ENCODE data around the gene ZCCHC24. TPM values are rescaled to one million over a fixed set of nuclear protein-coding genes. Genes with fewer than 3 reads are reported as not detected.
A peak's percentile ranks its signal among the peaks of the same experiment; 100 is the strongest.

ZCCHC24 gene
- total and polyA plus RNA-seq, 2 of the 8 experiments (the other 6 are each of a cell fraction or from before 2014, with no cell fraction given) = 3.9 to 6.9 TPM

DNA sequence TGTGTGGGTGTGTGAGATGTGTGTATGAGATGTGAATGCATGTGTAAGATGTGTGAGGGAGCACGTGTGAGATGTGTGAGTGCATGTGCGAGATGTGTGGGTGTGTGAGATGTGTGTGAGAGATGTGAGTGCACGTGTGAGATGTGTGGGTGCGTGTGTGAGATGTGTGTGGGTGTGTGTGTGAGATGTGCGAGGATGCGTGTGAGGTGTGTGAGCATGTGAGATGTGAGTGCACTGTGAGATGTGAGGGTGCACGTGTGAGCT is 67.1 kb downstream of the ZCCHC24 start:
- H3K79me1 ChIP-seq (ENCODE audit: low read depth, low read length) = no peaks in the 10 kb centered on the region; the same call in 1 of the 2 replicates
- H3K14ac ChIP-seq (ENCODE audit: insufficient read length) = no peak overlapping the region
- no peak overlapping the region for H3K4ac ChIP-seq (replicated peaks; ENCODE audit: insufficient read length, low read depth, low read length)
- no peak overlapping the region for H2BK15ac ChIP-seq (ENCODE audit: low read length)
- no peak overlapping the region for H3K23ac ChIP-seq (ENCODE audit: insufficient read length)
- no peaks in the 10 kb centered on the region for H3K9me3 ChIP-seq (ENCODE audit: insufficient read depth in 2 of 2, low read depth in 1 of 2, low read length in 1 of 2)
- H2BK20ac ChIP-seq (ENCODE audit: low read length) = no peak overlapping the region
- no peaks in the 10 kb centered on the region for H3K36me3 ChIP-seq (ENCODE audit: control insufficient read depth in 2 of 4, insufficient read depth in 4 of 4, low read length in 3 of 4)
- no peaks in the 10 kb centered on the region for H3K79me2 ChIP-seq (ENCODE audit: control insufficient read depth in 1 of 2, insufficient read depth in 2 of 2, low read length in 2 of 2)
- 0 out of 2 replicates have a peak overlapping the region, but pooled peaks have one; percentile 16 for H2BK5ac ChIP-seq (ENCODE audit: low read depth, low read length)
- no peak overlapping the region for H3K18ac ChIP-seq (ENCODE audit: extremely low read depth, low read length)
- H3K4me2 ChIP-seq (ENCODE audit: insufficient read depth in 1 of 2, low read depth in 2 of 2, low read length in 2 of 2) = no peak overlapping the region
- peaks cover 9% of the 10 kb centered on the region; the same call in 1 of the 2 replicates for H3K23me2 ChIP-seq (ENCODE audit: low read depth, low read length)
- no peak overlapping the region for H2AFZ ChIP-seq (ENCODE audit: low read length)
- DNase-seq (ENCODE audit: low read depth in 1 of 2, low spot score in 2 of 2) (no peak), FAIRE-seq (no peak)
- no peak overlapping the region for H2BK120ac ChIP-seq (replicated peaks; ENCODE audit: low read depth, low read length)
- no peak overlapping the region for H3K4me3 ChIP-seq (ENCODE audit: extremely low read depth in 1 of 4, insufficient read depth in 2 of 4, low read depth in 3 of 4, low read length in 4 of 4)
- no peak overlapping the region for H3K56ac ChIP-seq (replicated peaks; ENCODE audit: insufficient read length, low read depth, low read length)
- ChIA-PET CTCF (ENCODE audit: partially characterized antibody) (interaction anchor here (1.7 to 1.9 kb wide), 2 partner anchors 90 to 766 kb away, joined by 5 to 9 read pairs; no protein-coding TSS in a partner anchor), POLR2A (ENCODE audit: partially characterized antibody) (no interaction called here)
- H3K4me1 ChIP-seq (replicated peaks in 1 of 4; ENCODE audit: control insufficient read depth in 3 of 4, insufficient read depth in 4 of 4, low read length in 3 of 4) = peaks cover 0 to 6% (median 0%) of the 10 kb centered on the region in 4 experiments; a peak in 1 of 7 replicates
- WGBS, 2 experiments (ENCODE audit: extremely low coverage in 1 of 2, insufficient coverage in 1 of 2, insufficient read length in 1 of 2, insufficient replicate concordance in 2 of 2, low coverage in 1 of 2, low lambda C conversion rate in 2 of 2, missing lambda C conversion rate in 1 of 2) = 82 to 100% methylated on average over 2 to 7 of the region's 7 CpGs
- H4K20me1 ChIP-seq (replicated peaks in 1 of 2; ENCODE audit: control insufficient read depth in 1 of 2, insufficient read depth in 2 of 2, low read length in 2 of 2) = peaks cover 0 to 14% of the 10 kb centered on the region in 2 experiments
- no peak overlapping the region for H3K9ac ChIP-seq (replicated peaks in 1 of 4; ENCODE audit: extremely low read depth in 1 of 4, low read depth in 3 of 4, low read length in 3 of 4)
- no peak overlapping the region for H3K27ac ChIP-seq (ENCODE audit: low read depth, low read length)
- H4K91ac ChIP-seq (replicated peaks; ENCODE audit: insufficient read length, low read length) = peak overlapping the region; percentile 80
- peak overlapping the region; percentile 66; the same call in 1 of the 2 replicates for H2AK5ac ChIP-seq (ENCODE audit: low read depth, low read length)
- H4K8ac ChIP-seq (ENCODE audit: extremely low read depth, insufficient read depth, low read length) = no peak overlapping the region
- H4K5ac ChIP-seq (ENCODE audit: insufficient read length, low read depth, low read length) = no peak overlapping the region
- H2BK12ac ChIP-seq (ENCODE audit: low read depth, low read length) = 0 out of 2 replicates have a peak overlapping the region, but pooled peaks have one; percentile 35
- H3K27me3 ChIP-seq (replicated peaks in 1 of 4; ENCODE audit: control insufficient read depth in 3 of 4, extremely low read depth in 1 of 4, insufficient read depth in 3 of 4, low read length in 3 of 4) = no peaks in the 10 kb centered on the region; a peak in 1 of 7 replicates
- TF ChIP-seq EGR1 (IDR thresholded peaks at IDR 0.05; ENCODE audit: borderline replicate concordance, low read depth, low read length) (no peak), TCF12 (IDR thresholded peaks at IDR 0.05; ENCODE audit: low read depth, low read length) (no peak), EZH2 (IDR thresholded peaks at IDR 0.05; ENCODE audit: low read depth, low read length, severe bottlenecking) (no peak), KDM4A (IDR thresholded peaks at IDR 0.05; ENCODE audit: low read depth, low read length, severe bottlenecking) (no peak), SP4 (IDR thresholded peaks at IDR 0.05; ENCODE audit: low read length) (no peak), BCL11A (IDR thresholded peaks at IDR 0.05; ENCODE audit: low read depth in 2 of 2, low read length in 2 of 2) (no peak)
- TF ChIP-seq, protein P1, sequence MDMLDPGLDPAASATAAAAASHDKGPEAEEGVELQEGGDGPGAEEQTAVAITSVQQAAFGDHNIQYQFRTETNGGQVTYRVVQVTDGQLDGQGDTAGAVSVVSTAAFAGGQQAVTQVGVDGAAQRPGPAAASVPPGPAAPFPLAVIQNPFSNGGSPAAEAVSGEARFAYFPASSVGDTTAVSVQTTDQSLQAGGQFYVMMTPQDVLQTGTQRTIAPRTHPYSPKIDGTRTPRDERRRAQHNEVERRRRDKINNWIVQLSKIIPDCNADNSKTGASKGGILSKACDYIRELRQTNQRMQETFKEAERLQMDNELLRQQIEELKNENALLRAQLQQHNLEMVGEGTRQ (IDR thresholded peaks at IDR 0.05; ENCODE audit: low read length) = no peak
- TF ChIP-seq, protein P2, sequence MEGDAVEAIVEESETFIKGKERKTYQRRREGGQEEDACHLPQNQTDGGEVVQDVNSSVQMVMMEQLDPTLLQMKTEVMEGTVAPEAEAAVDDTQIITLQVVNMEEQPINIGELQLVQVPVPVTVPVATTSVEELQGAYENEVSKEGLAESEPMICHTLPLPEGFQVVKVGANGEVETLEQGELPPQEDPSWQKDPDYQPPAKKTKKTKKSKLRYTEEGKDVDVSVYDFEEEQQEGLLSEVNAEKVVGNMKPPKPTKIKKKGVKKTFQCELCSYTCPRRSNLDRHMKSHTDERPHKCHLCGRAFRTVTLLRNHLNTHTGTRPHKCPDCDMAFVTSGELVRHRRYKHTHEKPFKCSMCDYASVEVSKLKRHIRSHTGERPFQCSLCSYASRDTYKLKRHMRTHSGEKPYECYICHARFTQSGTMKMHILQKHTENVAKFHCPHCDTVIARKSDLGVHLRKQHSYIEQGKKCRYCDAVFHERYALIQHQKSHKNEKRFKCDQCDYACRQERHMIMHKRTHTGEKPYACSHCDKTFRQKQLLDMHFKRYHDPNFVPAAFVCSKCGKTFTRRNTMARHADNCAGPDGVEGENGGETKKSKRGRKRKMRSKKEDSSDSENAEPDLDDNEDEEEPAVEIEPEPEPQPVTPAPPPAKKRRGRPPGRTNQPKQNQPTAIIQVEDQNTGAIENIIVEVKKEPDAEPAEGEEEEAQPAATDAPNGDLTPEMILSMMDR (IDR thresholded peaks at IDR 0.05; ENCODE audit: control extremely low read depth in 1 of 3, insufficient read depth in 1 of 3, low read depth in 1 of 3, low read length in 3 of 3) = no peak
- TF ChIP-seq, protein P3, sequence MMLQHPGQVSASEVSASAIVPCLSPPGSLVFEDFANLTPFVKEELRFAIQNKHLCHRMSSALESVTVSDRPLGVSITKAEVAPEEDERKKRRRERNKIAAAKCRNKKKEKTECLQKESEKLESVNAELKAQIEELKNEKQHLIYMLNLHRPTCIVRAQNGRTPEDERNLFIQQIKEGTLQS (IDR thresholded peaks at IDR 0.05; ENCODE audit: insufficient read depth, low read depth, low read length) = no peak
